DND-41 (cell line): ENCODE data around the gene RAI1.
A peak's percentile ranks its signal among the peaks of the same experiment; 100 is the strongest.

Experiments
- CTCF ChIP-seq: IDR thresholded peaks from 2 replicates; pipeline ENCODE4 v1.5.1; 2012; ENCODE audit warnings: borderline replicate concordance, low read length, moderate library complexity, mild to moderate bottlenecking; ENCODE audit not compliant: poor library complexity, severe bottlenecking; ENCODE audit errors: extremely low read depth
- EZH2 ChIP-seq: IDR thresholded peaks from 3 replicates; pipeline ENCODE4 v1.6.1; 2012; ENCODE audit warnings: borderline replicate concordance, low read depth, mild to moderate bottlenecking, moderate library complexity, low read length, inconsistent platforms; ENCODE audit not compliant: severe bottlenecking

DNA sequence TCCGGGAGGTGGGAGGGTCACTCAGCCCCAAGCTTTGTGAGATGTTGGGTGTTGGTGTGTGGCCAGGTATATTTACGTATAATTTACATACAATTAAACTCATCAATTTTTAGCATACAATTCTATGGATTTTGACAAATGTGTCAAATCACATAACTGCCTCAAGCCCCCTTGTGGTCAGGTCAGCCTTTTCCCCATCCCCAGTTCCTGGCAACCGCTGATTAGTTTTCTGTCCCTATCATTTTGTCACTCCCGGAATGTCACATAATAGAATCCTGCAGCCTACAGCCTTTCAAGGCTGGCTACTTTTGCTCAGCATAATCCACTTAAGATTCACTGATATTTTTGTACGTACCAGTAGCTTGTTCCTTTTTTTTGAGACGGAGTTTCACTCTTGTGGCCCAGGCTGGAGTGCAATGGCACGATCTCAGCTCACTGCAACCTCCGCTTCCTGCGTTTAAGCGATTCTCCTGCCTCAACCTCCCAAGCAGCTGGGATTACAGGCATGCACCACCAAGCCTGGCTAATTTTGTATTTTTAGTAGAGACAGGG, 19.3 kb upstream of the RAI1 start:
- peak; percentile 38 for TF ChIP-seq CTCF
- no peak for TF ChIP-seq EZH2
